Ishikawa (cell line): Measurements from ENCODE around the gene C19orf47.

Experiments
- CEBPB ChIP-seq: IDR thresholded peaks from 2 replicates; pipeline ENCODE4 v1.6.1; 2012
- CREB1 ChIP-seq: IDR thresholded peaks from 2 replicates; pipeline ENCODE4 v1.6.1; 2012; ENCODE audit warnings: low read depth
- EGR1 ChIP-seq: IDR thresholded peaks from 2 replicates; pipeline ENCODE4 v1.6.1; 2012
- EP300 ChIP-seq: IDR thresholded peaks from 2 replicates; pipeline ENCODE4 v1.6.1; 2012; ENCODE audit warnings: borderline replicate concordance
- FOXM1 ChIP-seq: IDR thresholded peaks from 2 replicates; pipeline ENCODE4 v1.6.1; 2012; ENCODE audit warnings: low read depth, borderline replicate concordance
- NFIC ChIP-seq: IDR thresholded peaks from 2 replicates; pipeline ENCODE4 v1.6.1; 2012
- RAD21 ChIP-seq: IDR thresholded peaks from 2 replicates; pipeline ENCODE4 v1.6.1; 2012; ENCODE audit warnings: low read depth
- TAF1 ChIP-seq: IDR thresholded peaks from 2 replicates; pipeline ENCODE4 v1.6.1; 2012; ENCODE audit warnings: low read depth, mild to moderate bottlenecking
- TCF12 ChIP-seq: IDR thresholded peaks from 2 replicates; pipeline ENCODE4 v1.6.1; 2012; ENCODE audit warnings: low read depth
- TEAD4 ChIP-seq: IDR thresholded peaks from 2 replicates; pipeline ENCODE4 v1.6.1; 2012
- YY1 ChIP-seq: IDR thresholded peaks from 2 replicates; pipeline ENCODE4 v1.6.1; 2012; ENCODE audit warnings: low read depth
- ZBTB7A ChIP-seq: IDR thresholded peaks from 2 replicates; pipeline ENCODE4 v1.6.1; 2012; ENCODE audit warnings: low read depth
- TF ChIP-seq, protein P1 (sequence below): IDR thresholded peaks from 2 replicates; pipeline ENCODE4 v1.6.1; 2012
- TF ChIP-seq, protein P2 (sequence below): IDR thresholded peaks from 2 replicates; pipeline ENCODE4 v1.6.1; 2012; ENCODE audit warnings: low read depth, mild to moderate bottlenecking
- TF ChIP-seq, protein P3 (sequence below): IDR thresholded peaks from 2 replicates; pipeline ENCODE4 v1.6.1; 2012

The C19orf47 gene

DNA sequence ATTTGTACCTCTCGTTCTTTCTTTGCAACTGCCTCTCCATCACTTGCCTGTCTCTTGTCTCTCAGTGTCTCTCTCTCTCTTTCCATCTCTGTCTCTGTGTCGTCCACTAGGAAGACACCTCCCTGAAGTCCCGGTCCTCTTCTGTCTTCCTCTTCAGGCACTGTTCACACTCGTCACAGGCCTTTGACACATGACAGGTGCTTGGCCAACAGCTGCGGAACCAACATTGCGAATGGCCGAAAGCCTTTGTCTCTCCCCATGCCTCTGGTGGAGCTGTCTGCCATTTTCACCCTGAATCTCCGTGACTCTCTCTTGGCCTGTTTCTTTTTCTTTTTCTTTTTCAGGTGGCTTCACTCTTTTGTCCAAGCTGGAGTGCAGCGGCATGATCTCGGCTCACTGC lies 39.0 kb upstream of the C19orf47 start:
- TF ChIP-seq EGR1: no peak
- TF ChIP-seq EP300: no peak
- no peak for TF ChIP-seq NFIC

DNA sequence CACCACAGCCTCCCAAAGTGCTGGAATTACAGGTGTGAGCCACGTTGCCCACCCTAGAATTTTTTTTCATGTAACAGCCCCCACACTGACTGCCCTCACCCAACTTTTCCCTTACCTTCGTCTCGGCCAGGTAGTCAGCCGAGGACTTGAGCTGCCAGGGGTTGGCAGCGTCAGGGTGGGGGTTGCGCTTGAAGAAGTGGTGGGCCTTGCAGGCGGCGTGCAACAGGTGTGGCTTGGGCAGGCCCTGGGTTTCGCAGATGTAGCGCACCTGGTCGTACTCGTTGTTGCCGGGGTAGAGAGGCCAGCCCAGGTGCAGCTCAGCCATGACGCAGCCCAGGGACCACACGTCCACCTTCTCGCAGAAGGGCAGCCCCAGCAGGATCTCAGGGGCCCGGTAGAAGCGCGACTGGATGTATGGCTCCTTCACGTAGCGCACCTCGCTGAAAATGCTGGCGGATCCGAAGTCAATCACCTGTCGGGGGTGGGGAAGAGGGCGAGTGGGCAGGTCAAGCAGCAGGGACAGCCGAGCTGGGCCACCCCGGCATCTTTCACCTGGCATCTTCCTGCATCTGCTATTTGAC lies 35.6 kb upstream of the C19orf47 start:
- TF ChIP-seq CREB1 (no peak), TCF12 (no peak), EGR1 (no peak), CEBPB (no peak), YY1 (no peak), ZBTB7A (no peak), NFIC (no peak), RAD21 (no peak), TEAD4 (no peak), FOXM1 (no peak)
- TF ChIP-seq, protein P1, sequence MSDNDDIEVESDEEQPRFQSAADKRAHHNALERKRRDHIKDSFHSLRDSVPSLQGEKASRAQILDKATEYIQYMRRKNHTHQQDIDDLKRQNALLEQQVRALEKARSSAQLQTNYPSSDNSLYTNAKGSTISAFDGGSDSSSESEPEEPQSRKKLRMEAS: no peak
- TF ChIP-seq, protein P2, sequence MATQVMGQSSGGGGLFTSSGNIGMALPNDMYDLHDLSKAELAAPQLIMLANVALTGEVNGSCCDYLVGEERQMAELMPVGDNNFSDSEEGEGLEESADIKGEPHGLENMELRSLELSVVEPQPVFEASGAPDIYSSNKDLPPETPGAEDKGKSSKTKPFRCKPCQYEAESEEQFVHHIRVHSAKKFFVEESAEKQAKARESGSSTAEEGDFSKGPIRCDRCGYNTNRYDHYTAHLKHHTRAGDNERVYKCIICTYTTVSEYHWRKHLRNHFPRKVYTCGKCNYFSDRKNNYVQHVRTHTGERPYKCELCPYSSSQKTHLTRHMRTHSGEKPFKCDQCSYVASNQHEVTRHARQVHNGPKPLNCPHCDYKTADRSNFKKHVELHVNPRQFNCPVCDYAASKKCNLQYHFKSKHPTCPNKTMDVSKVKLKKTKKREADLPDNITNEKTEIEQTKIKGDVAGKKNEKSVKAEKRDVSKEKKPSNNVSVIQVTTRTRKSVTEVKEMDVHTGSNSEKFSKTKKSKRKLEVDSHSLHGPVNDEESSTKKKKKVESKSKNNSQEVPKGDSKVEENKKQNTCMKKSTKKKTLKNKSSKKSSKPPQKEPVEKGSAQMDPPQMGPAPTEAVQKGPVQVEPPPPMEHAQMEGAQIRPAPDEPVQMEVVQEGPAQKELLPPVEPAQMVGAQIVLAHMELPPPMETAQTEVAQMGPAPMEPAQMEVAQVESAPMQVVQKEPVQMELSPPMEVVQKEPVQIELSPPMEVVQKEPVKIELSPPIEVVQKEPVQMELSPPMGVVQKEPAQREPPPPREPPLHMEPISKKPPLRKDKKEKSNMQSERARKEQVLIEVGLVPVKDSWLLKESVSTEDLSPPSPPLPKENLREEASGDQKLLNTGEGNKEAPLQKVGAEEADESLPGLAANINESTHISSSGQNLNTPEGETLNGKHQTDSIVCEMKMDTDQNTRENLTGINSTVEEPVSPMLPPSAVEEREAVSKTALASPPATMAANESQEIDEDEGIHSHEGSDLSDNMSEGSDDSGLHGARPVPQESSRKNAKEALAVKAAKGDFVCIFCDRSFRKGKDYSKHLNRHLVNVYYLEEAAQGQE: no peak

DNA sequence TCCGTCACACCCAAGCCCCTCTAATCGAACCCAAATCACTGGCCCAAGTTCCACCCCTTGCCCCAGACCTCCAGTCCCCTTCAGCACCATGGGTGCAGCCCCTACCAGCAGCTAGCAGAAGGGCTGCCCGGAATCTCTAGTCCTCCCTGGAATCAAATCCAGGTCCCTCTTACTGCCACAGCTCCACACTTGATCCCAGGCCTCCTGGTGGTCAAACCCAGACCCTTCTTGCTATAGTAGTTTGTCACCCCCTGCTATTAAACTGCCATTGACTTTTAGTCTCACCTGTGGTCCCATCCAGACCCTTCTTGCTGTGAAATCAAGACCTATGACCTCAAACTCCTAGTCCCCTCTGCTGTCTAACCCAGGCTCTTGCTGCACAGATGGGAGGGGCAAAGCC lies 33.1 kb upstream of the C19orf47 start:
- TF ChIP-seq EGR1: no peak
- TF ChIP-seq TEAD4: no peak
- no peak for TF ChIP-seq FOXM1
- TF ChIP-seq, protein P1: no peak
- no peak for TF ChIP-seq TCF12

DNA sequence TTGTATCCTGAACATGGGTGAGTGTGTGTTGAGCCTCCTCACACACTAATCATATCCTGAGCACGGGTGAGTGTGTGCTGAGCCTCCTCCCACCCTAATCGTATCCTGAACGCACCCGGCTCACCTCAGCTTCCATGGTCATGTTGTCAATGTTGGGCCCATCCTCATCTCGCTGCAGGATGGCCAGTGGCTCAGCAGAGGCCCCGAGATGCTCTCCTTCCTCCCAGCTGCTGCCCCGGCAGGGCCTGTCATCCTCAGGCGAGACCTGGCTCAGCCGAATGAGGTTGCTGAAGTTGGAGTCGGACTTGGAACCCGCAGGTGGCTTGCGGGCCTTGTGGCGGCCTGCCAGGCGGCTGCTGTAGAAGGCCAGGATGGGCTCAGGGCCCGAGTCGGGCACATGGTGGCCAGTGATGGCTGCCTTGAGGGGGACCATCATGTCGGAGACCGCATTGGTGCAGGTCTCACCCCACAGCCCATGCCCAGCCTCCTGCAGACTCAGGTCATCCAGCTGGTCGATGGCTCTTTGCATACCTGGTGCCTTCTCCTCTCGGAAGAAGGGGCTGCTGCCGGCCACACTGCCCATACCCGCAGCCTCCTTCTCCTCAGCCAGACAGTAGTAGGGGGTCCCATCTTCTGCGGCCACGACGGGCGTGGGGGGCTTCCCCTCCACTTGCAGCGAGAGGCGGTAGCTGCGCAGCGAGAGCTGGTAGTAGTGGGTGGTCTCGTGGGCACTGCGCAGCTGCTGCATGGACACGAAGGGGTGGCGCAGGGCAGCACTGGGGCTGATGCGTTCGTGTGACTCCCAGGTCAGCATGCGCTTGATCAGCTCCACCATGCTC lies 32.2 kb upstream of the C19orf47 start:
- TF ChIP-seq, protein P2: no peak
- TF ChIP-seq CREB1 (no peak), ZBTB7A (no peak), RAD21 (no peak), EGR1 (no peak), EP300 (no peak), NFIC (no peak), CEBPB (no peak), TCF12 (no peak), TAF1 (no peak)
- TF ChIP-seq, protein P3, sequence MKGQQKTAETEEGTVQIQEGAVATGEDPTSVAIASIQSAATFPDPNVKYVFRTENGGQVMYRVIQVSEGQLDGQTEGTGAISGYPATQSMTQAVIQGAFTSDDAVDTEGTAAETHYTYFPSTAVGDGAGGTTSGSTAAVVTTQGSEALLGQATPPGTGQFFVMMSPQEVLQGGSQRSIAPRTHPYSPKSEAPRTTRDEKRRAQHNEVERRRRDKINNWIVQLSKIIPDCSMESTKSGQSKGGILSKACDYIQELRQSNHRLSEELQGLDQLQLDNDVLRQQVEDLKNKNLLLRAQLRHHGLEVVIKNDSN: no peak

DNA sequence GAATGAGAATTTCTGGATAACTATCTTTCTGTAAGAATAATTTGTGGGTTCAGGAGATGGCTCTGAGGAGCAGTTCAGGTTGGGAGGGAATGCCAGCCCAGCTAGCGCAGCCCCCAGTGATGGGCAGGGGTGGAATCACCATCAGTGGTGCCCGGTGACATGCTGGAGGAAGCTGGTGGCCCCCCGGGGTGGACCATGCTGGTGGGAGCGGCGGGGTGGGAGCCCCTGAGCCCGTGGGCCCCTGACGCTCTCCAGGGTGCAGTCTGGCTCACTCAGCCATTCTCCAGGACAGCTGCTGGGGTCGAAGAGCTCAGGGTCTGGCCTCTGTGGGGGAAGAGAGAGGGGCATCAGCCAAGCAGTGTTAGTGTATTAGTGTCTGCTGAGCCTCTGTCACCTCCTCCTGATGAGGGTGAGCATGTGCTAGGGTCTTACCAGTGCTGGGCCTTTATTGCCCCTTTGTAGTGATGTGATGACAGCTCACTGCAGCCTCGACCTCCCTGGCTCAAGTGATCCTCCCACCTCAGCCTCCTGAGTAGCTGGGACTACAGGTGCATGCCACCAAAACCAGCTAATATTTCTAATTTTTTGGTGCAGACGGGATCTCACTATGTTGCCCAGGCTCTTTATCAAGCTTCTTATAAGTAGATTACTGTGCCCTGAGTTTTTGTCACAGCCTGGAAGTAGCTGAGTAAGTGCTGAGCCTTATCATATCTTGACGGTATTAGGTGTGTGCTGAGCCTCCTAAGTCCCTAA lies 31.4 kb upstream of the C19orf47 start:
- TF ChIP-seq TAF1: no peak

DNA sequence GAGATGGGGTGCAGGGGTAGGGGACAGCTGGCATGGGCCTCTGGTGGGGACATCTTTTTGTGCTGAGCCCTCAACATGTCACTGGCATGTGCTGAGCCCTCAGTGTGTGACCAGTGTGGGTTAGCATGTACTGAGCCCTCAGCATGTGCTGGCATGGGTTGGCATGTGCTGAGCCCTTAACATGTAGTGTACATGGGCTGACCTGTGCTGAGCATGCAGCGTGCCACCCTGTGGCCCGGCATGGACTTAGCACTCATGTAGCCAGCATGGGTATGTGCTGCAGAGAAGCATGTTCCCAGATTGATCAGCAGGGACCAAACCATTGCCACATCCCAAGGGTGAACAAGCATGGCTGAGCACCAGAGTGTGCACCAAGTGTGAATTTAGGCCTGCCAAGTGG lies 30.3 kb upstream of the C19orf47 start:
- TF ChIP-seq RAD21: no peak
- TF ChIP-seq, protein P1: no peak
- no peak for TF ChIP-seq TCF12
- TF ChIP-seq CREB1: no peak
- no peak for TF ChIP-seq EP300
- no peak for TF ChIP-seq NFIC
- TF ChIP-seq, protein P3: no peak
- no peak for TF ChIP-seq EGR1
- TF ChIP-seq YY1: no peak
